ENCODE results near the gene NANOS2.

The NANOS2 gene

DNA sequence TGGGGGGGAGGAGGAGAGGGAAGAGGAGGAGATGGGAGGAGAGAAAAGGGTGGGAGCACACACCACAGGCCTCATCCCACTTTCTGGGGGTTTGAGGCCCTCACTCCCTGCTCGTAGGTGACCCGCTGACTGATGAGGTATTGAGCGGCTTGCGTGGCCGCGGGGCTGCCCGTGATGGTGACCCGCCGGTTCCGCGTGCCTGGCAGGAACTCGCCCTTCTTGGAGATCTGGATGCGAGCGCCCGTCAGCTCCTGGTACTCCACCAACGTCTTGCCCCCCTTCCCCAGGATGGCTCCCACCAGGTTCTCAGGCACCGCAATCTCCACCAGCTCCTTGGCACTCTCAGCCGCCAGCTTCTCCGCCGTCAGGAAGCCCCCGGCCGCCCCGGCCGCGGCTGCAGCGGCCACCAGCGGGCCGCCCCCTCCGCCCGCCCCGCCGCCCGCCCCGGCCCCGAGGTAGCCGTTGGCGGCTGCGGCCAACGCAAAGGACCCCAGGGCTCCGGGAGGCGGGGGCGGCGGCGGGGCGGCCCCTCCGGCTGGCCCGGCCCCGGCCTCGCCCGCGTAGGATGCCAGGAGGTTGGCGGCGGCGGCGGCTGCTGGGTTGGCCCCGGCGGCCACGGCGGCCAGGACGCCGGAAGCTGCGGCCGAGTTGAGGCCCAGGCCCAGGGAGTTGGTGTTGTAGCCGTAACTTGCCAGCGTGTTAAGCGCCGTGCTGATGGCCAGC lies 25.4 kb upstream of the NANOS2 start:
- Mint-ChIP-seq H3K36me3 (ENCODE audit: low read depth) (peaks cover 4% of the 10 kb centered on the region), H3K9me3 (peaks cover 10% of the 10 kb centered on the region), H3K4me1 (ENCODE audit: low read depth) (peaks cover 4% of the 10 kb centered on the region), H3K27ac (no peak overlapping the region), H3K4me3 (no peak overlapping the region), H3K27me3 (ENCODE audit: low read depth) (peaks cover 37% of the 10 kb centered on the region)

DNA sequence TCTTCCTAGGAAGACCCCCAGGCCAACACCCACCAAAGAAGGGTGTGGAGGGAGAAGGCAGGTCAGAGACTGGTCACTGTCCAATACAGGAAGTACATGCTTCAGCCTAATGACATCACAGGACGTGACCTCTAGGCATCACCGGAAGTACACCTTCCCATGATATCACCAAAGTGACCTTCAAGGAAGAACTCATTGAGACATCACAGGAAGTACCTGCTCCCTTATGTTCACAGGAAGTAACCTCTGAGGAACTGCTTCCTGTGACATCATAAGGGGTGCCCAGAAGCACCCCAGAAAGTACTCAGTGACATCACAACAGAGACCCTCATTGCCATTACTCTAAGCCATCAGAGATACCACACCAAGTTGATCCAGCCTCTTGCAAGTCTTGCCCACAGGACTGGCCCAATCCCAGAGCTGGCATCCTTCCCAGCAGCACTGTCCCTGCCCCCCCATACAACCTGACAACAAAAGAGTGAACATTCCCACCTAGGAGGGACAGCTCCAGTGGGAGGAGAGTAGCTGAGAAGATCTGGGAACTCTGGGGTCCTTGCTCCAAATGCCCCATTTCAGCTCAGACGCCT lies 24.2 kb upstream of the NANOS2 start:
- peaks cover 10% of the 10 kb centered on the region for H3K9me3 Mint-ChIP-seq
- peaks cover 4% of the 10 kb centered on the region for H3K4me1 Mint-ChIP-seq (ENCODE audit: low read depth)
- H3K27me3 Mint-ChIP-seq (ENCODE audit: low read depth) = peaks cover 37% of the 10 kb centered on the region
- H3K4me3 Mint-ChIP-seq = no peak overlapping the region
- H3K36me3 Mint-ChIP-seq (ENCODE audit: low read depth) = peaks cover 4% of the 10 kb centered on the region
- no peak overlapping the region for H3K27ac Mint-ChIP-seq

DNA sequence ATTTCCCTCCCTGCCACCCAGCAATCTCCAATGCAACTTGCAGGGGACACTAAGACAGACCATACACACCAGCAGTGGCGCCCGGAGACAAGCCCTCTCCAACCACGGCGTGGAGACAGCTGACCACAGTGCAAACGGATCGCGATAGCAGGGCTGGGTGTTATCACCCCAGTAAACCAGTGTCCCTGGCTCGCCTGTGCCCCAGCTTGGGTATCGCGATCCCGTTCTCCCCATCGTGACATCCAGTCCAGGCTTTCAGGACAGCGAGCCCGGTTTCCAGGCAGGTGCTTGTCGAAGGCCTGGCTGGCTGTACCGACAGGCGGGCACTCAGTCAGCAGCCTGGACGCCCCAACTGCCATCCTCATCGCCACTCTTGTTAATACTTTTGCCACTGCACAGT lies 20.7 kb upstream of the NANOS2 start:
- Mint-ChIP-seq H3K27ac (no peak overlapping the region), H3K27me3 (ENCODE audit: low read depth) (peaks cover 37% of the 10 kb centered on the region), H3K36me3 (ENCODE audit: low read depth) (peaks cover 4% of the 10 kb centered on the region), H3K9me3 (peaks cover 10% of the 10 kb centered on the region), H3K4me3 (no peak overlapping the region), H3K4me1 (ENCODE audit: low read depth) (peaks cover 4% of the 10 kb centered on the region)

DNA sequence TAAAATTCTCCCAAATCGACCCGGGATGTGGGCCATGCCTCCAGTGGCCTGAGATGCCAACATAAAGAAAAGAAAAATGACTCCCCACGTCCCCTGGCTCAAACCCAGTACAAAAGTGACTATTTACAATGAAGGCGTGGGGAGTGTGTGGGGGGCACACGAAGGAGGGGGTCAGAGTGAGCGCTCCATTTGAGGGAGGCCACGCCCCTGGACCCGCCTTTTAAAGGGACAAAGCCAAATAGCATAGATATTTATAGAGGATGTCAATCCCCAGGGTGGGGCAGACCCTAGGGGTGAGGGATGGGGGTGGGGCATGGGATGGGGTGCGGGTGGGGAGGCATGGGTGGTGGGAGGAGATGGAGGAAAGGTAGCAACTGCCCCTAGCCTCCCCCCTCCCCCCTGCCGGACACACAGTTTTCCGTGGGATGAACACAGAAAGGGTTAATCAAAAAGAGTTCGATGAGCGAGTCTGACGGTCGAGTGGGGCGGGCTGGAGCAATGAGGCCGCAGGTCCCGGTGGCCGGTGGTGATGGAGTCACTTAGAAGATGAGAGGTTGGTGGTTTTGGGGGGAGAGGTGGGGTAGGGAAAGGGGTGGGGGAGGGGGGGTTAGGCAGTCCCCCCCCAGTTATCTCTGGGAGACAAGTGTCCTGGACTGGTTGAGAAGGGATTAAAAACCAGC lies 20.1 kb upstream of the NANOS2 start:
- H3K4me3 Mint-ChIP-seq = no peak overlapping the region
- peaks cover 39% of the 10 kb centered on the region for H3K27me3 Mint-ChIP-seq (ENCODE audit: low read depth)
- peaks cover 4% of the 10 kb centered on the region for H3K4me1 Mint-ChIP-seq (ENCODE audit: low read depth)
- H3K27ac Mint-ChIP-seq = no peak overlapping the region
- peaks cover 10% of the 10 kb centered on the region for H3K9me3 Mint-ChIP-seq
- H3K36me3 Mint-ChIP-seq (ENCODE audit: low read depth) = peaks cover 4% of the 10 kb centered on the region

DNA sequence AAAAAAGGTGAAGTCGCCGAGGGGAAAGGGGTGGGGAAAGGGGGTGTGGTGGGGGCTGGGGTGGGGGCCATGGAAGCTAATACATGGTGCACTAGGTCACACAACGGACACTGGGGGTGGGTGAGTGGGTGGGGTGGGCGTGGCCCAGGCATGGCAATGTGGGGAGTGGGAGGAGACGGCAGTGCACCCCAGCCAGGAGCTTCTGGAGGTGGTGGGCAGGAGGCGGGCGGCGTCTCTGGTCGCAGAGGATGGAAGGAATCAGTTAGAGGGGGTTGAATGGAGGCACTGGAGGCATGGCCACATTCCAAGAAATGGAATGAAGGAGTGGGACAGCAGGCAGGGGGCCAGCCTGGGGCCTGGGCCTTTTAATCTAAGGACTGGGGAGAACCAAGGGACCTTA lies 19.2 kb upstream of the NANOS2 start:
- H3K4me1 Mint-ChIP-seq (ENCODE audit: low read depth) = peaks cover 1% of the 10 kb centered on the region
- peaks cover 29% of the 10 kb centered on the region for H3K27me3 Mint-ChIP-seq (ENCODE audit: low read depth)
- peaks cover under 1% of the 10 kb centered on the region for H3K36me3 Mint-ChIP-seq (ENCODE audit: low read depth)
- no peak overlapping the region for H3K27ac Mint-ChIP-seq
- no peak overlapping the region for H3K4me3 Mint-ChIP-seq
- peaks cover 6% of the 10 kb centered on the region for H3K9me3 Mint-ChIP-seq

DNA sequence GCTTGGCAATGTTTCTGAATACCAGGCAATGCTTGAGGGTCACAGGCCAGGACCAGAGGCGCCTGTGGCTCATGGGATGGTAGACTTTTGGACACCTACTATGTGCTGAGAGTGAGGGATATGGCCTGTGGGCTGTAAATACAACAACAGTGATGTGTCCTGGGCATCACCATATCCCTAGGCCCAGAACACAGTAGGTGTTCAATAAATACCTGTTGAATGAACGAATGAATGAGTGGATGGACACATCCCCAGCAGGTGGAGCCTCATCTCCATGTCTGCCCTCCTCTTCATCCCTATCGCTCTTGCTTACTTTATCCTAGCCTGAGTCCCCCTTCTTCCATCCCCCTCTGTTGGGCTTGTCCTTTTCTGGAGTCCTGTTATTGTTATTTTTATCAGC lies 16.5 kb upstream of the NANOS2 start:
- H3K4me1 Mint-ChIP-seq (ENCODE audit: low read depth) = peaks cover 11% of the 10 kb centered on the region
- no peak overlapping the region for H3K27ac Mint-ChIP-seq
- no peaks in the 10 kb centered on the region for H3K36me3 Mint-ChIP-seq (ENCODE audit: low read depth)
- no peak overlapping the region for H3K4me3 Mint-ChIP-seq
- no peaks in the 10 kb centered on the region for H3K9me3 Mint-ChIP-seq
- peaks cover 15% of the 10 kb centered on the region for H3K27me3 Mint-ChIP-seq (ENCODE audit: low read depth)

DNA sequence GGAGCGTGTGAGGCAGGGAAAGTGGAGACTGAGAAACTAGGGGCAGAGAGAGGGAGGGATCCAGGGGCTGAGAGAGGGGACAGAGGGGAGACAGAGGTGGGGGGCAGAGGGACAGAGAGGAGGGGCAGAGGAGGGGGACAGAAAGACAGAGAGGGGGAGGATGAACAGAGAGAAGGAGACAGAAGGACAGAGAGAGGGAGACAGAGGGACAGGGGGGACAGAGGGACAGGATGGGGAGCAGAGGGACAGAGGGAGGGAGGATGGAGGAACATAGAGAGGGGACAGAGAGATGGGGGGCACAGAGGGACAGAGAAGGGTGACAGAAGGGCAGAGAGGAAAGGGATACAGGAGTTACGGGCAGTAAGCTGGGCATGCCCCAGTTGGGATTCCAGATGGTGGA lies 14.7 kb upstream of the NANOS2 start:
- H3K4me3 Mint-ChIP-seq = peak overlapping the region; percentile 16
- H3K9me3 Mint-ChIP-seq = no peaks in the 10 kb centered on the region
- no peak overlapping the region for H3K27ac Mint-ChIP-seq
- no peaks in the 10 kb centered on the region for H3K36me3 Mint-ChIP-seq (ENCODE audit: low read depth)
- H3K27me3 Mint-ChIP-seq (ENCODE audit: low read depth) = peaks cover 10% of the 10 kb centered on the region
- H3K4me1 Mint-ChIP-seq (ENCODE audit: low read depth) = peaks cover 11% of the 10 kb centered on the region

DNA sequence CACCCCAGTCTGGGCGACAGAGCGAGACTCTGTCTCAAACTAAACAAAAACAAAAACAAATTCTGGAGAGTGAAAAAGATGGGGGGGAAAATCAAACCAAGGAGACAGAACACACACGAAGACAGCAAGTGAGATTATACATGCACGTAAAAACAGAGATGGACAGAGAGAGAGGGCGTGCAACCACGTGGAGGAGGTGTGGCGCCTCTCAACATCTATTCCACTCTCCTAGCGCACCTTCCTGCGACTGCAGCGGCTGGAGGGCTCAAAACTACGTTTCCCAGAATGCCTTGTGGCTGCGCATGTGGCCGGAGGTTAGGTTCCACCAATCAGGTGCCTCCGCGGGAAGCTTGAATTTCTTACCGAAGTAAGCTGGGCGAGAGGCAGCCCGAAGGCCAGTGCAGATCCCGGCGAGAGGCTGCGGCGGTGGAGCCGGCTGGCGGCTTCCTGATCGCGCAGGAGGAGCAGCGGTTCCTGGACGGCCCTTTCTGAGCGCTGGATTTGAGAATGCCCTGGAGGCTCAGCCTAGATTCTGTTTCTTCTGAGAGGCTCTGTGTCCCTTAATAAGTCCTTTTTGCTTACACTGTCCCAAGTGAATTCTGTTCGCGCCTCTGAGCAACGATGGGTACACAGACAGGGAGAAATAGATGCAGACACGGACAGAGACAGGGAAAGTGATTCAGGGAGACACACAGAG lies 13.1 kb upstream of the NANOS2 start:
- H3K9me3 Mint-ChIP-seq = no peaks in the 10 kb centered on the region
- peaks cover 10% of the 10 kb centered on the region for H3K27me3 Mint-ChIP-seq (ENCODE audit: low read depth)
- peak overlapping the region; percentile 82 for H3K4me3 Mint-ChIP-seq
- no peaks in the 10 kb centered on the region for H3K36me3 Mint-ChIP-seq (ENCODE audit: low read depth)
- peak overlapping the region; percentile 78 for H3K27ac Mint-ChIP-seq
- H3K4me1 Mint-ChIP-seq (ENCODE audit: low read depth) = peaks cover 11% of the 10 kb centered on the region

DNA sequence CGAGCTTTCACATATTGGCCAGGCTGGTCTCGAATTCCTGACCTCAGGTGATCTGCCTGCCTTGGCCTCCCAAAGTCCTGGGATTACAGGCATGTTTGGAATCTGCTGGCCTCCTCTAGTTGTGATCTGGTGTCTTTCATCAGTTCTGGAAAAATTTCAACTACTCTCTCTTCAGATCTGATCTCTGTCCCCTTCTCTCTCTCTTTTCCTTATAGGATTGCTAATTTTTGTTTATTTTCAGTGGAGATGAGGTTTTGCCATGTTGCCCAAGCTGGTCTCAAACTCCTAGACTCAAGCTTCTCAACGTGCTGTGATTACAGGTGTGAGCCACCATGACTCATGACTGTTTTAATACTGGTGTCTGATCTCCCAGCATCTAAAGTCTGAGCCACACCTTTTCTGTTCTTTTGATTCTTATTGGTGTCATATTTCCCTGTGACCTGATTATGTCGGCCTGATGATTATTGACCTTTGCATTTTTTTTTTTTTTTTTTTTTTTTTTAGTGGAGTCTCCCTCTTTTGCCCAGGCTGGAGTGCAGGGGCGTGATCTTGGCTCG lies 10.4 kb upstream of the NANOS2 start:
- peaks cover 19% of the 10 kb centered on the region for H3K4me1 Mint-ChIP-seq (ENCODE audit: low read depth)
- H3K27ac Mint-ChIP-seq = no peak overlapping the region
- no peaks in the 10 kb centered on the region for H3K36me3 Mint-ChIP-seq (ENCODE audit: low read depth)
- no peaks in the 10 kb centered on the region for H3K9me3 Mint-ChIP-seq
- peaks cover under 1% of the 10 kb centered on the region for H3K27me3 Mint-ChIP-seq (ENCODE audit: low read depth)
- H3K4me3 Mint-ChIP-seq = no peak overlapping the region

DNA sequence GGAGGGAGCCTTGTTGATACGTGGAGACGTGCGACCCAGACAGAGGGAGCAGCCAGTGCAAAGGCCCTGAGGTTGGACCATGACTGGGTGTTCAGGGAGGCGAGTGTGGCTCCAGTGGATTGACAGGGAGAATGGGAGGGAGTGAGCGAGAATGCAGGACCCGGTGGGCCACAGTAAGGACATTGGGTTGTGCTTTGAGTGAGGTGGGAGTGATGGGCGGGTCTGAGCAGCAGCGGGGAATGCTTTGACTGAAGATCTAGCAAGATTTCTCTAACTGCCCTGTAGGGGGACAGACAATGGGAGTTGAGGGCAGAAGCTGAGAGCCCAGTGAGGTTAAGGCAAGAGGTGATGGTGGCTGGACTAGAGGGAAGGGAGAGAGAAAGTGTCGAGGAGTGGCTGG lies 7.7 kb upstream of the NANOS2 start:
- Mint-ChIP-seq H3K4me3 (no peak overlapping the region), H3K9me3 (no peaks in the 10 kb centered on the region), H3K27me3 (ENCODE audit: low read depth) (no peaks in the 10 kb centered on the region), H3K27ac (no peak overlapping the region), H3K36me3 (ENCODE audit: low read depth) (no peaks in the 10 kb centered on the region), H3K4me1 (ENCODE audit: low read depth) (peaks cover 28% of the 10 kb centered on the region)

DNA sequence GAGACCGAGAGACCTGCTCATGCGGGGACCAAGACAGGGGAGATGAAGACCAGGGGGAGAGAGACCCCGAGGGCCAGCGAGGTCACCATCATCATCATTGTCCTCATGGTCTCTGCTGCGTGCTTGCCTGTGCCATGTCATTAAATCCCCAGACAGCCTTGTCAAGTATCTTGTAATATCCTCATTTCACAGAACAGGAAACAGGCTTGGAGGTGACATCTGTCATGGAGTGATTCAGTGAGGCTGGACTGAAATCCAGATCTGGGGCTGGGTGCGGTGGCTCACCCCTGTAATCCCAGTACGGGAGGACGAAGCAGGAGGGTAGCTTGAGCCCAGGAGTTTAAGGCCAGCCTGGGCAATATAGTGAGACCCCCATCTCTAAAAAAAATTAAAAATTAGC lies 5.9 kb upstream of the NANOS2 start:
- H3K27ac Mint-ChIP-seq = peak overlapping the region; percentile 43
- H3K36me3 Mint-ChIP-seq (ENCODE audit: low read depth) = no peaks in the 10 kb centered on the region
- H3K4me3 Mint-ChIP-seq = peak overlapping the region; percentile 23
- no peaks in the 10 kb centered on the region for H3K9me3 Mint-ChIP-seq
- no peaks in the 10 kb centered on the region for H3K27me3 Mint-ChIP-seq (ENCODE audit: low read depth)
- peaks cover 32% of the 10 kb centered on the region for H3K4me1 Mint-ChIP-seq (ENCODE audit: low read depth)

DNA sequence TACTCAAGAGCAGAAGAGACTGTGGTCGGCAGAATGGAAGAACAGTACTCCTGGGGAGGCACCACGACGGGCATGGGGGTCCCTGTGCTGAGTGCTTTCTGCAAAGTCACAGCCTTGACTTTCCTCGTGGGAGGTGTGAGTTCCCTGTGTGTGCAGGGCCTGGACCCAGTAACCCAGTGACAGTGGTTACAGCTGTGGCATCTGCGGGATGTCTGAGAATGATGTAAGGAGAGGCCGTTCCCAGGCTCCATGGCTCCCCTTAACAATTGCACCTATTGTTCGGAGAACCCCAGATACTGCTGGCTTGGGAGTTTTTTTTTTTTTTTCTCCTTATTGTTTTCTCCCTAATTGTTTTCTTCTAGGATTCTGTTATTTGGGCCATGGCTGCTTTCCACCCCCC lies 5.1 kb upstream of the NANOS2 start:
- H3K9me3 Mint-ChIP-seq = no peaks in the 10 kb centered on the region
- H3K27ac Mint-ChIP-seq = no peak overlapping the region
- no peaks in the 10 kb centered on the region for H3K27me3 Mint-ChIP-seq (ENCODE audit: low read depth)
- H3K36me3 Mint-ChIP-seq (ENCODE audit: low read depth) = no peaks in the 10 kb centered on the region
- no peak overlapping the region for H3K4me3 Mint-ChIP-seq
- H3K4me1 Mint-ChIP-seq (ENCODE audit: low read depth) = peaks cover 32% of the 10 kb centered on the region

DNA sequence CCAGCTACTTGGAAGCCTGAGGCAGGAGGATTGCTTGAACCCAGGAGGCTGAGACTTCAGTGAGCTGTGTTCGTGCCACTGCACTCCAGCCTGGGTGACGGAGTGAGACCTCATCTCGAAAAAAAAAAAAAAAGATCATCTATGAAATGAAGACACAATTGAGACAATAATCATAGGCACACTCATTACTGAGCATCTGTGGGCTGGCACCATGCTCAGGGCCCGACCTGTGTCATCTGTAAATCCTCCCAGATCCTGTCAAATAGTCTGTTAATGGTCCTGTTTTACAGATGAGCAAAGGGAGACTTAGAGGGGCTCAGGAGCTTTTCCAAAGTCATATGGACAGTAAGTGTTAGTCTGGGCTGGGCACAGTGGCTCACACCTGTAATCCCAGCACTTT lies 4.1 kb upstream of the NANOS2 start:
- Mint-ChIP-seq H3K4me3 (peak overlapping the region; percentile 31), H3K27ac (peak overlapping the region; percentile 31)

DNA sequence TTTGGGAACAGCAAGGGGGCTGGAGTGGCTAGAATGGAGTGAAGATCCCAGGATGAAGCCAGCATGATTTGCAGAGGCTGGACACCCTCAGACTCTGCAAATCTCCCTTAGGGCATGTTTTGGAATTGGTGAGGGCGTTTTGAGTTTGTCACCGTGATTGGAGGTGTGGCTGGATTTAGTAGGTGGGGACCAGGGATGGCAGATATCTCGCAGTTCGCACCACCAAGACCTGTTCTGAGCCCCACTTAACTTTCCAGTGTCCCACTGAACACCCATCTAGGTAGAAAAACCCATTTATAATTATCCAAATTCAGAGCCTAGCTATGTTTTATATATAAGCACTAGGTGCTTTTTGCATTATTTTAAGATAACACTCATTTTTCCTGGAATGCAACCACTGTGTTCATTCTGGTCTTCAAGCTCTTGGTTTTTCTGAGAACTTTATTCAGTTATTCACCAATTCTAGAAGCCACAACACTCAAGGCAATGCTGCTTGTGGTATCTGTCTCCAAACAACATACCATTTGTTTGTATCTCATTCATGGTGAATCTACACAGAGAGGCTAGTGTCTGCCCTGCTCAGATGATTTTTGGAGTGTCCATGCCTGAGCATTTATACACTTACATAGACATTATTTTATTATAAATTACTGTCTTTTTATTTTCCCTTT lies 3.0 kb upstream of the NANOS2 start:
- H3K27me3 Mint-ChIP-seq (ENCODE audit: low read depth) = peaks cover 10% of the 10 kb centered on the region
- H3K27ac Mint-ChIP-seq = peak overlapping the region; percentile 67
- no peaks in the 10 kb centered on the region for H3K36me3 Mint-ChIP-seq (ENCODE audit: low read depth)
- peaks cover 32% of the 10 kb centered on the region for H3K4me1 Mint-ChIP-seq (ENCODE audit: low read depth)
- no peaks in the 10 kb centered on the region for H3K9me3 Mint-ChIP-seq
- H3K4me3 Mint-ChIP-seq = no peak overlapping the region

More for the DNA sequence above, 4.1 kb upstream of the NANOS2 start:
- H3K36me3 Mint-ChIP-seq (ENCODE audit: low read depth) = no peaks in the 10 kb centered on the region
- peaks cover 32% of the 10 kb centered on the region for H3K4me1 Mint-ChIP-seq (ENCODE audit: low read depth)
- no peaks in the 10 kb centered on the region for H3K9me3 Mint-ChIP-seq
- peaks cover under 1% of the 10 kb centered on the region for H3K27me3 Mint-ChIP-seq (ENCODE audit: low read depth)

Data from T-helper 1 cell treated with Interleukin-12 subunit alpha and Interleukin-12 subunit beta and Interleukin-4 antibody, amounts not matched to agents 30 μg/mL and 1 μg/mL, for 36 hours (primary cell).